CD4-positive, CD25-positive, alpha-beta regulatory T cell (primary cell): Measurements from ENCODE around the gene ELF1. TPM values are rescaled to one million over a fixed set of nuclear protein-coding genes. Genes with fewer than 3 reads are reported as not detected.
"Not testable (repeated sequence)": the region's sequence is repeated elsewhere in the genome, so short reads cannot be mapped to it uniquely, and the experiment has no call there.

Experiments
- ATAC-seq, 2 donors: fragments of 150-1000 bp; cut with Tn5 transposase; one replicate each; pipeline ENCODE4 v1.10.0; 2021; ENCODE audit warnings: low read depth in 2 of 2, moderate number of reproducible peaks in 2 of 2, moderate library complexity in 1 of 2
- DNase-seq, 3 donors: peaks; one replicate each; pipeline versions ENCODE4 v3.0.0 to v3.0.0-alpha.2; 2012 to 2022; ENCODE audit warnings: mixed read lengths in 1 of 3
- H3K27ac ChIP-seq: one replicate; pipeline ENCODE4 v1.7.0; 2013; ENCODE audit warnings: mild to moderate bottlenecking, low read length; ENCODE audit not compliant: insufficient read depth, poor library complexity, severe bottlenecking
- H3K27me3 ChIP-seq: one replicate; pipeline ENCODE4 v1.7.0; 2013; ENCODE audit warnings: low read length; ENCODE audit not compliant: control insufficient read depth, insufficient read depth
- H3K36me3 ChIP-seq: one replicate; pipeline ENCODE4 v1.7.0; 2013; ENCODE audit warnings: mild to moderate bottlenecking, low read length, moderate library complexity; ENCODE audit not compliant: control insufficient read depth, insufficient read depth
- H3K4me1 ChIP-seq: 2 replicates; pipeline ENCODE4 v1.7.0; 2013; ENCODE audit warnings: mild to moderate bottlenecking, low read length; ENCODE audit not compliant: insufficient read depth, control insufficient read depth, poor library complexity, severe bottlenecking
- H3K4me3 ChIP-seq: one replicate; pipeline ENCODE4 v1.7.0; 2013; ENCODE audit warnings: low read depth, mild to moderate bottlenecking, low read length, moderate library complexity
- H3K9me3 ChIP-seq, 2 experiments: 1 replicate in 1 of 2; 2 replicates in 1 of 2; pipeline ENCODE4 v1.7.0; 2013; ENCODE audit warnings: low read length in 2 of 2, mild to moderate bottlenecking in 1 of 2, moderate library complexity in 1 of 2; ENCODE audit not compliant: control insufficient read depth in 2 of 2
- H3K27ac Mint-ChIP-seq, 3 donors: one replicate each; pipeline ENCODE4 v1.8.0; 2020 to 2022; ENCODE audit warnings: mild to moderate bottlenecking in 3 of 3, mixed read lengths in 3 of 3, moderate library complexity in 2 of 3
- H3K27me3 Mint-ChIP-seq: one replicate; pipeline ENCODE4 v1.8.0; 2022; ENCODE audit warnings: mild to moderate bottlenecking, mixed read lengths
- H3K36me3 Mint-ChIP-seq: one replicate; pipeline ENCODE4 v1.8.0; 2020; ENCODE audit warnings: mixed read lengths
- H3K4me1 Mint-ChIP-seq, 4 donors: one replicate each; pipeline ENCODE4 v1.8.0; 2020 to 2022; ENCODE audit warnings: mixed read lengths in 4 of 4, mild to moderate bottlenecking in 1 of 4
- H3K4me3 Mint-ChIP-seq, 4 donors: one replicate each; pipeline ENCODE4 v1.8.0; 2020 to 2022; ENCODE audit warnings: mild to moderate bottlenecking in 4 of 4, mixed read lengths in 4 of 4, moderate library complexity in 3 of 4
- H3K9me3 Mint-ChIP-seq, 7 donors: one replicate each; pipeline ENCODE4 v1.8.0; 2020 to 2022; ENCODE audit warnings: mixed read lengths in 7 of 7, mild to moderate bottlenecking in 3 of 7, moderate library complexity in 2 of 7
- polyA plus RNA-seq, 4 donors: library from polyadenylated mRNA; unstranded; fragments of 300-500 nt; fragmentation: Illumina TruSeq; gene quantifications; one replicate each; pipeline ENCODE4 v1.2.3, GENCODE V29; 2021
- total RNA-seq: library from RNA; stranded (reverse); gene quantifications from one replicate; pipeline ENCODE4 v1.2.3, GENCODE V29; 2022

ELF1 gene
- total and polyA plus RNA-seq, 5 donors from 2014 or later = 122 to 285 (median 155) TPM

DNA sequence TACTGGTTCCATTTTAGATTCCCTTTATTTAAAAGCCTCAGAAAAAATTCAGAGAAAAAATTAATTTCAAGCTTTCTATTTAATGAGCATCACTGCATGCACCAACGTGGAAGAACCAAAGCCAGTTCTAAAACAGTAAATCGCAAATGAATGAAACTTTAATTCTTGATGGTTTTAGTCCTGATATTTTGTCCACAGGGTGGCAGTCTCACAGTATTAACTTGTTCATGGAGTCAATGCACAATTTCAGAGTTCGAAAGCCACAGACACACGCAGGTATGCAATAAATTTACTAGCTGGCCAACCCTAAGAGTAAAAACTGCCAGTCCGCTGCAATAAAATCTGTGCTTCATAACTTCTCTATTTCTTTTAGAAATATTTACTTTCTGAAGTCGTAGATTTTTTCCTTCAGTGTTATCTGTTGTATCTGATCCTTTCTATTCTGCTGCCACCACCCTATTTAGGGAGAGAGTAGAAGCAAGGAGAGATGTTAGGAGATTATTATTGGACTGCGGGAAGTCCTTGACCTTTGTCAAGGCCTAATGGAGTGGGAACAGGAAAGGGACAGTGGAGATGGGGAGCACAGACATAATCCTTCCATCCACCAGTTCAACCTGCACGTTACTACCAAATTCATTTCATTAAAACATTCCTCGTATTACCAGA lies 35.2 kb upstream of the ELF1 start:
- peak overlapping the region in 3 of 4 donors; percentile 36 to 72 (median 52) for H3K4me3 Mint-ChIP-seq
- peaks cover 27 to 55% (median 49%) of the 10 kb centered on the region in 4 donors for H3K4me1 Mint-ChIP-seq
- Histone ChIP-seq H3K36me3 (no peaks in the 10 kb centered on the region), H3K4me3 (peak overlapping the region; percentile 60), H3K9me3 (no peaks in the 10 kb centered on the region), H3K4me1 (peaks cover 12% of the 10 kb centered on the region), H3K27ac (peak overlapping the region; percentile 29), H3K27me3 (no peaks in the 10 kb centered on the region)
- DNase-seq = peak; percentile 22 to 83 (median 58)
- peak; percentile 60 to 73 for ATAC-seq
- H3K27me3 Mint-ChIP-seq = no peaks in the 10 kb centered on the region
- peaks cover 3% of the 10 kb centered on the region for H3K36me3 Mint-ChIP-seq
- peak overlapping the region in 2 of 3 donors; percentile 1 to 61 for H3K27ac Mint-ChIP-seq
- no peaks in the 10 kb centered on the region for H3K9me3 Mint-ChIP-seq

DNA sequence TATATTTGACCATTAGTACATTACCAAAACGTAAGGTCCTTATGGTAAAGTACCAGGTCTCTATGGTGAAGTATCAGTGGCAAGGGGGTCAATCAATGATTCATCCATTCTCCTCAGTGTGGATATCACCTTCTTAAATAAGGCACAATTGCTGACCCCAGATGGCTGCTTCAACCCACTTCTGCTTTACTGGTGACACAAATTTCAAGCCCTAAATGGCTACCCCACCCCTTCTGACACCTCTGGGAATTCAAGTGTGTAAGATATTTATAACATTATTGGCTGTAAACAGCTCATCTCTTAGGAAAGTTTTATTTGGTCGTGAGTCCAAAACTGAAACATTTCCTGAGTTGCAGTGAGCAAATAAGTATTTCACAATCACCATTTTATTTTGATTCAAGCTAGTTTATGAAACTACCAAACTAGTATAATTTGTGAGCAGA lies 34.3 kb upstream of the ELF1 start:
- Mint-ChIP-seq H3K36me3 (peaks cover 9% of the 10 kb centered on the region), H3K4me3 (no peak overlapping the region), H3K27ac (peak overlapping the region in 1 of 3 donors; percentile 18), H3K4me1 (peaks cover 33 to 48% (median 45%) of the 10 kb centered on the region in 4 donors), H3K27me3 (no peaks in the 10 kb centered on the region), H3K9me3 (peaks cover 0 to 1% (median 0%) of the 10 kb centered on the region in 7 donors)
- DNase-seq (no peak), ATAC-seq (no peak)
- H3K4me3 ChIP-seq = no peak overlapping the region
- H3K27ac ChIP-seq = no peak overlapping the region
- H3K9me3 ChIP-seq = no peaks in the 10 kb centered on the region
- H3K4me1 ChIP-seq = peaks cover 9% of the 10 kb centered on the region
- H3K36me3 ChIP-seq = no peaks in the 10 kb centered on the region
- no peaks in the 10 kb centered on the region for H3K27me3 ChIP-seq

DNA sequence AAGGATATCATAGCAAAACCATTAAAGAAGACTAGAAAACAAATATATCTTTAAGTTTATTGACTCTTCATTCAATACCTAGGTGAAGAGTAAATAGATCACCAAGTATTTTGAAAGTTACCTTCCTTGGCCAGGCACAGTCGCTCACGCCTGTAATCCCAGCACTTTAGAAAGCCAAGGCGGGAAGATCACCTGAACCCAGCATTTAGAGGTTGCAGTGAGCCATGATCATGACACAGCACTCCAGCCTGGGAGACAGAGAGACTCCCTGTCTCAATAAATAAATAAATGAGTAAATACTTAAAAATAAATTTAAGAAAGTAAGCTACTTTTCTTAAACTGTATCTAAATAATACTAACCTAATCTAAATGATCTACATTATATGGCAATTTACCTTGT lies 33.3 kb upstream of the ELF1 start:
- no peaks in the 10 kb centered on the region for H3K27me3 ChIP-seq
- peaks cover 9% of the 10 kb centered on the region for H3K4me1 ChIP-seq
- peaks cover 29 to 42% (median 39%) of the 10 kb centered on the region in 4 donors for H3K4me1 Mint-ChIP-seq
- no peaks in the 10 kb centered on the region for H3K27me3 Mint-ChIP-seq
- no peak overlapping the region for H3K4me3 Mint-ChIP-seq
- ATAC-seq (no peak), DNase-seq (no peak)
- H3K27ac ChIP-seq = no peak overlapping the region
- H3K36me3 Mint-ChIP-seq = peaks cover 9% of the 10 kb centered on the region
- H3K4me3 ChIP-seq = no peak overlapping the region
- H3K36me3 ChIP-seq = no peaks in the 10 kb centered on the region
- H3K9me3 ChIP-seq = no peaks in the 10 kb centered on the region
- H3K27ac Mint-ChIP-seq = no peak overlapping the region
- peaks cover 0 to 1% (median 0%) of the 10 kb centered on the region in 7 donors for H3K9me3 Mint-ChIP-seq

DNA sequence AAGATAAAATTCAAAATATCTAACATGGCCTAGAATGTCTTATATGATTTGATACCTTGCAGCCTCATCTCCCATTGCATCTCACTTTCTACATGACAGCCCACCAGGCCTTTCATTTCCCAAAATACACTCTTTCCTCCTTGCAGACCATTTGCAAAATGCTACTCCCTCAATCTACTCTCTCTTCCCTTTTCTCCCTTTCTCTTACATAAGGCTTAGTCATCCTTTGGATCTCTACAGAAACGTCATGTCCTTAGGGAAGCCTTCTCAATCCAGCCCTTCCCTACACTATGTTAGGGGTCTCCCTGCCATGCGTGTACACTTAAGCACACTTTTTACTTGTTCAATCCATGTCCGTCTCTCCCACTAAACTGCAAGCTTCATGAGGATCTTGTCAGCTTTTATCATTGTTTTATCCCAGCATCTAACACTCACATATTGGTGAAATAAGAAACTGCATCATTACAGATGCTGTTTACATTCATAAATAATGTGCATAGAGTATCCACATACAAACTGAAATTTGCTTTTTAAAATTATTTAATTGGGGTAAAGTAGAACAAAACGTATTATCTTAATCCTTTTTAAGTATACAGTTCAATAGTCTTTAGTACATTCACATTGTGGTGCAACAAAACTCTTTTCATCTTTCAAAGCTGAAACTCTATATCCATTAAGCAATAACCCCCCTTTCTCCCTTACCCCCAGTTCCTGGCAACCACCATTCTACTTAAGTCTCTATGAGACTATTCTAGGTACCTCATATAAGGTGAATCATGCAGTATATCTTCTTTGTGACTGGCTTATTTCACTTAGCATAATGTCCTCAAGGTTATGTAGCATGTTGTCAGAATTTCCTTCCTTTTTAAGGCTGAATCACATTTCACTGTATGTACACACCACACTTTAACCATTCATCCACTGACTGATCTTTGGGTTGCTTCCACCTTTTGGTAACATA lies 30.6 kb upstream of the ELF1 start:
- ATAC-seq (peak in 1 of 2 donors; percentile 28), DNase-seq (no peak)
- Mint-ChIP-seq H3K27ac (peak overlapping the region in 1 of 3 donors; percentile 45), H3K9me3 (peaks cover 0 to 4% (median 0%) of the 10 kb centered on the region in 7 donors), H3K27me3 (no peaks in the 10 kb centered on the region), H3K4me3 (no peak overlapping the region), H3K4me1 (peaks cover 16 to 26% (median 21%) of the 10 kb centered on the region in 4 donors), H3K36me3 (peaks cover 9% of the 10 kb centered on the region)
- Histone ChIP-seq H3K4me1 (peaks cover 8% of the 10 kb centered on the region), H3K9me3 (no peaks in the 10 kb centered on the region), H3K27ac (no peak overlapping the region), H3K4me3 (no peak overlapping the region), H3K36me3 (no peaks in the 10 kb centered on the region), H3K27me3 (no peaks in the 10 kb centered on the region)

DNA sequence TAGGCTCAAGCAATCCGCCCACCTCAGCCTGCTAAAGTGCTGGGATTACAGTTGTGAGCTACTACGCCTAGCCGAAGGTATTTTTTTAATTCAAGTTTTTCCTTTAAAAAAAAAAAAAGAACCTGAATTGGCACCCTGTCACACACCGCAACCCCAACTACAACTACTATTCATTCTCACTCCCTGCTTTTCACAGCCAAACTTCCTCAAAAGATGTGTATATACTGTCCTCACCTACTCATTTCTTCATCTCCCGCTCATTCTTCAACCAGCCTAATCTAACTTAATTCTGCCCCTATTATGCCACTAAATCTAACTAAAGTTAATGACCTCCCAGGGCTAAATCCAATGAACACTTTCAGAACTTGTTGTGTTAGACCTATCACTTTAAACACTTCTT lies 29.5 kb upstream of the ELF1 start:
- H3K27ac Mint-ChIP-seq = no peak overlapping the region
- no peaks in the 10 kb centered on the region for H3K27me3 ChIP-seq
- H3K36me3 Mint-ChIP-seq = peaks cover 9% of the 10 kb centered on the region
- H3K4me1 Mint-ChIP-seq = peaks cover 7 to 17% (median 12%) of the 10 kb centered on the region in 4 donors
- no peaks in the 10 kb centered on the region for H3K27me3 Mint-ChIP-seq
- H3K4me1 ChIP-seq = no peaks in the 10 kb centered on the region
- DNase-seq (no peak), ATAC-seq (no peak)
- peaks cover 0 to 4% (median 0%) of the 10 kb centered on the region in 7 donors for H3K9me3 Mint-ChIP-seq
- H3K4me3 ChIP-seq = no peak overlapping the region
- H3K36me3 ChIP-seq = no peaks in the 10 kb centered on the region
- no peak overlapping the region for H3K4me3 Mint-ChIP-seq
- H3K9me3 ChIP-seq = no peaks in the 10 kb centered on the region
- H3K27ac ChIP-seq = no peak overlapping the region

- H3K27ac Mint-ChIP-seq, H3K36me3 Mint-ChIP-seq, H3K36me3 ChIP-seq, H3K4me3 ChIP-seq, H3K27ac ChIP-seq, H3K4me1 ChIP-seq, H3K27me3 ChIP-seq, H3K4me3 Mint-ChIP-seq, DNase-seq, ATAC-seq, H3K9me3 Mint-ChIP-seq, H3K9me3 ChIP-seq, H3K27me3 Mint-ChIP-seq: not testable (repeated sequence)
- H3K4me1 Mint-ChIP-seq = peaks cover 5 to 16% (median 14%) of the 10 kb centered on the region in 4 donors
Measured at GRCh38 chr13:41042419-41042818, 23.3 kb upstream of the ELF1 start.

GRCh38 chr13:41040584-41041334 lies 21.6 kb upstream of the ELF1 start:
- no peak for DNase-seq
- Mint-ChIP-seq H3K9me3 (peaks cover 0 to 7% (median 0%) of the 10 kb centered on the region in 7 donors), H3K4me1 (peaks cover 5 to 16% (median 14%) of the 10 kb centered on the region in 4 donors), H3K4me3 (no peak overlapping the region), H3K36me3 (no peaks in the 10 kb centered on the region), H3K27me3 (no peaks in the 10 kb centered on the region), H3K27ac (peak overlapping the region in 2 of 3 donors; percentile 7 to 31)
- no peak overlapping the region for H3K4me3 ChIP-seq
- no peaks in the 10 kb centered on the region for H3K27me3 ChIP-seq
- no peaks in the 10 kb centered on the region for H3K4me1 ChIP-seq
- H3K9me3 ChIP-seq = no peaks in the 10 kb centered on the region
- ATAC-seq = no peak
- H3K27ac ChIP-seq = no peak overlapping the region
- H3K36me3 ChIP-seq = no peaks in the 10 kb centered on the region
